Measurements from ENCODE around the gene DENND10. TPM values are rescaled to one million over a fixed set of nuclear protein-coding genes. Genes with fewer than 3 reads are reported as not detected.

DENND10 gene
- total and polyA plus RNA-seq, 11 donors: 7.9 to 31.0 (median 23.3) TPM

DNA sequence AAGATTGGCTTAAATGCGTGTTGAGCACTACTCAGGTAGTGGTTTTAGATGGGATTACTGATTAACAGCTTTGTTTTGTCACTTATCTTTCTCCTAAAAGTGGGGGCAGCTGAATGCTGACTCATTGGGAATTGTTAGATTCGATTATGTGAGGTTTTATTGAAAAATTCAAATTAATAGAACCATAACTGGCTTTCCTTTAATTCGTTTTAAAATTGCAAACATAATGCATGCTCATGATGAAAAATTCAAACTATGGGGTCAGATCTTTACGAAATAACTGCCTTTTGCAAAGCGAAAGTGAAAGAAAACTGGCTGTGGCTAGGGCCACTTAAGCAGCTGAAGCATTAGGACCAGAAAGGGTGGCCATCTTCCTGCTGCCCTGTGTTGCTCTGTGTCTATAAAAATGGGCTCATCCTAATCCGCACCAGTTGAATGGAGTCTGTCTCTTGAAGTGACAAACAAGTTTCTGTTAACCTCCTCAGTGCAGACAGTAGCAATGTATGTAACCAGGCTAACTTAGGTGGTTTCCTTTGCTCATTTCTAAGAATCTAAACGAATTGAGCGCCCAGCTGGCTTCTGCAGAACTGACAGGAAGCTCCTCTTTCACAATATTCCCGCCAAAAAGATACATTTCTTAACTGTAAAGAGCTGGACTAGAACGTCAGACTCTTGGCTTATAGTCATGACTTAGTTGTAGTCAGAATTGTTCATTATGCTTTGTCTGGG, 27.8 kb downstream of the DENND10 start:
- Histone ChIP-seq H3K4me1 (peaks cover 0 to 69% (median 0%) of the 10 kb centered on the region in 12 donors), H3K4me3 (peak overlapping the region in 11 of 12 donors; percentile 10 to 58 (median 46)), H3K27ac (peak overlapping the region; percentile 13 to 96 (median 54)), H3K36me3 (peaks cover 0 to 69% (median 54%) of the 10 kb centered on the region in 9 donors), H3K9me3 (no peaks in the 10 kb centered on the region), H3K27me3 (no peaks in the 10 kb centered on the region)
- TF ChIP-seq, protein P1, sequence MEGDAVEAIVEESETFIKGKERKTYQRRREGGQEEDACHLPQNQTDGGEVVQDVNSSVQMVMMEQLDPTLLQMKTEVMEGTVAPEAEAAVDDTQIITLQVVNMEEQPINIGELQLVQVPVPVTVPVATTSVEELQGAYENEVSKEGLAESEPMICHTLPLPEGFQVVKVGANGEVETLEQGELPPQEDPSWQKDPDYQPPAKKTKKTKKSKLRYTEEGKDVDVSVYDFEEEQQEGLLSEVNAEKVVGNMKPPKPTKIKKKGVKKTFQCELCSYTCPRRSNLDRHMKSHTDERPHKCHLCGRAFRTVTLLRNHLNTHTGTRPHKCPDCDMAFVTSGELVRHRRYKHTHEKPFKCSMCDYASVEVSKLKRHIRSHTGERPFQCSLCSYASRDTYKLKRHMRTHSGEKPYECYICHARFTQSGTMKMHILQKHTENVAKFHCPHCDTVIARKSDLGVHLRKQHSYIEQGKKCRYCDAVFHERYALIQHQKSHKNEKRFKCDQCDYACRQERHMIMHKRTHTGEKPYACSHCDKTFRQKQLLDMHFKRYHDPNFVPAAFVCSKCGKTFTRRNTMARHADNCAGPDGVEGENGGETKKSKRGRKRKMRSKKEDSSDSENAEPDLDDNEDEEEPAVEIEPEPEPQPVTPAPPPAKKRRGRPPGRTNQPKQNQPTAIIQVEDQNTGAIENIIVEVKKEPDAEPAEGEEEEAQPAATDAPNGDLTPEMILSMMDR (IDR thresholded peaks at IDR 0.05): no peak
- TF ChIP-seq POLR2A (IDR thresholded peaks at IDR 0.05): no peak
- DNase-seq (no peak), ATAC-seq (peak; percentile 39 to 71 (median 50))
- 49 to 59% (median 56%) methylated on average over 10 of the region's 10 CpGs for WGBS, 4 donors
- intact Hi-C loops (cut with DNase I): no loop called here

DNA sequence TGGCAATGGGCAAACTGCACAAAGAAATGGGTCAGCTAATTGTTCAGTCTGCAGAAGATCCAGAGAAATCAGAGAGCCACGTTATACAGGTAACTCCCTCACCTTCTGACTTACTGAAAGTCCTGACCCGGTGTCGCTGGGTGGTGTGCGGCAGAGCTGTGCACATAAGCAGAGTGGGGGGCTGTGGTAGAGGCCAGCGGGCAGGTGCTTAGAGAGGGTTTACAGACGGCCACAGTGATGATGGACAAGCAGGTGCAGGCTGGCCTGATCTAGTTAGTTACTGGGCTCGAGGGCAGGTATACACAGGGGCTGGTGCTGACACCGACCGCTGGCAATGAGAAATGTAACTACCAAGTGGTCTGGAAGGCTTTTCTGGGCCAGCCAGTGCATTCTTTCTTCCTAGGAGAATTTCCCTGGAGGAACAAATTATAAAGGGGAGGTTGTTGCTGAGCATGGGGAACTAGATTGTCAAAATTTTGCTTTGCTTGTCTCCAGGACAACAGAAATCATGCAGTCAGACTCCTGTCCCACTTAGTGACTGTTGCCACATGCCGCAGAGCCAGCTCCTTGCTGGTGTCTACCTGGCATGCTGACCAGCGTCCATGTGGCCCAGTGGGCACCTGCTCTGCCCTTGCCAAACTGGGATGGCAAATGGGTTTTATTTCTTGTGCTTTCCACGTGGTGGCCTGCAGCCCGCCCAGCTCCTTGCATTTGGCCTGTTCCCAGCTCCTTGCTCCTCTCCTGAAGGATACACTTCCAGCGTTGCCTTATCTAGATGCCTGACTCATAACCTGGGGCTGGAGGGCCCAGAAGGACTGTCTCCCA, 28.8 kb downstream of the DENND10 start:
- no peak overlapping the region for H3K4me3 ChIP-seq
- intact Hi-C loops (cut with DNase I): no loop called here
- H3K36me3 ChIP-seq: peaks cover 0 to 64% (median 48%) of the 10 kb centered on the region in 9 donors
- TF ChIP-seq, protein P1 (IDR thresholded peaks at IDR 0.05): no peak
- TF ChIP-seq POLR2A (IDR thresholded peaks at IDR 0.05): no peak
- no peaks in the 10 kb centered on the region for H3K9me3 ChIP-seq
- peak in 1 of 4 donors; percentile 29 for ATAC-seq
- H3K4me1 ChIP-seq: peaks cover 0 to 69% (median 0%) of the 10 kb centered on the region in 12 donors
- 83 to 90% (median 85%) methylated on average over 13 to 14 of the region's 14 CpGs for WGBS, 4 donors
- no peaks in the 10 kb centered on the region for H3K27me3 ChIP-seq
- H3K27ac ChIP-seq: peak overlapping the region in 1 of 12 donors; percentile 96
- no peak for DNase-seq

DNA sequence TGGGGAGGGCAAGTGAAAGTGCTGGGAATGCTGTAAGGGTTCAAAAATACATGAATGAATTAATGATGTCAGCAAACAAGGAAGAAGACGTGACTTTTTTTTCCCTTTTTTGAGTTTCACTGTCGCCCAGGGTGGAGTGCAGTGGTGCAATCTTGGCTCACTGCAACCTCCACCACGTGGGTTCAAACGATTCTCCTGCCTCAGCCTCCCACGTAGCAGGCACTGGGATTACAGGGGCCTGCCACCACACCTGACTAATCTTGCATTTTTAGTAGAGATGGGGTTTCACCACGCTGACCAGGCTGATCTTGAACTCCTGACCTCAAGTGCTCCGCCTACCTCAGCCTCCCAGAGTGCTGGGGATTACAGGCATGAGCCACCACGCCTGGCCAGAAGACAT, 30.0 kb downstream of the DENND10 start:
- ATAC-seq: no peak
- Histone ChIP-seq H3K4me1 (peaks cover 0 to 76% (median 0%) of the 10 kb centered on the region in 12 donors), H3K36me3 (peaks cover 0 to 57% (median 43%) of the 10 kb centered on the region in 9 donors), H3K4me3 (no peak overlapping the region), H3K9me3 (no peaks in the 10 kb centered on the region), H3K27ac (peak overlapping the region in 1 of 12 donors; percentile 96), H3K27me3 (no peaks in the 10 kb centered on the region)
- TF ChIP-seq, protein P1 (IDR thresholded peaks at IDR 0.05): no peak
- TF ChIP-seq POLR2A (IDR thresholded peaks at IDR 0.05): no peak
- intact Hi-C loops (cut with DNase I): no loop called here
- DNase-seq: no peak
- WGBS, 4 donors: 90 to 95% (median 92%) methylated on average over 8 of the region's 8 CpGs

GRCh38 chr10:119135513-119135881, 31.6 kb downstream of the DENND10 start:
- TF ChIP-seq POLR2A (IDR thresholded peaks at IDR 0.05): no peak
- TF ChIP-seq, protein P1 (IDR thresholded peaks at IDR 0.05): no peak
- WGBS, 4 donors: 61 to 93% (median 71%) methylated on average over 3 to 4 of the region's 4 CpGs
- H3K9me3 ChIP-seq: no peaks in the 10 kb centered on the region
- ATAC-seq (peak in 2 of 4 donors; percentile 26 to 47), DNase-seq (no peak)
- no peak overlapping the region for H3K4me3 ChIP-seq
- H3K27ac ChIP-seq: peak overlapping the region in 2 of 12 donors; percentile 34 to 96
- intact Hi-C loops (cut with DNase I): no loop called here
- peaks cover 0 to 52% (median 33%) of the 10 kb centered on the region in 9 donors for H3K36me3 ChIP-seq
- peaks cover 0 to 65% (median 0%) of the 10 kb centered on the region in 12 donors for H3K4me1 ChIP-seq
- H3K27me3 ChIP-seq: no peaks in the 10 kb centered on the region

Data from heart left ventricle (tissue), 16 donors.